ENCODE measurements around the gene UCP3. TPM values are rescaled to one million over a fixed set of nuclear protein-coding genes. Genes with fewer than 3 reads are reported as not detected.

Gene UCP3
- total RNA-seq, 1 experiment from 2014 or later, result 1.3 TPM

DNA sequence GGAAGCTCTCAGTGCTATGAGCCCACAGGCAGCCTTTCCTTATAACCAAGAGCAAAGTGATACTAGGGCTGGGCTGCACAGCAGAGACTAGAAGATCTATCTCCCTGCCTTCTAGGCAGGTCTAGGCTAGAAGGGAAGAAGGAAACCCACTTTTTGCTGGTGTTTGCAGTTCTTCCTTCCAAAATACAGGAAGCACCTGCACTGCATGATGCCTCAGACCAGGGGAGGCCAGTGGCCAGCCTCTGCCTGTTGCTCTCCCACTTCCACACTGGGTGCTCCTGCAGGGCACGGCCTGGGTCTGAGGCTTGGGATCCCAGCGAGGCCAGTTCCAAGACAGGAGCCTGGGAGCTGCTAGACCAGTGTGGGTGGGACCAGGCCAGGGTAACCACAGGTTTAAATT is 6.0 kb upstream of the UCP3 start:
- Histone ChIP-seq H3K9me2 (ENCODE audit: insufficient read depth) (no peaks in the 10 kb centered on the region), H3K9ac (ENCODE audit: low read length) (no peak overlapping the region), H3K4me3 (replicated peaks in 1 of 2; ENCODE audit: low read depth in 1 of 2, low read length in 2 of 2) (no peak overlapping the region), H3K36me3 (ENCODE audit: control insufficient read depth in 1 of 2, insufficient read depth in 2 of 2, low read length in 2 of 2) (no peaks in the 10 kb centered on the region; a peak in 1 of 4 replicates), H2AFZ (ENCODE audit: low read depth, low read length, poor library complexity, severe bottlenecking) (no peak overlapping the region), H3K79me2 (ENCODE audit: insufficient read depth, low read length) (no peaks in the 10 kb centered on the region), H3K27ac (ENCODE audit: low read depth, low read length) (no peak overlapping the region), H3K4me2 (ENCODE audit: low read length) (no peak overlapping the region), H3K27me3 (ENCODE audit: insufficient read depth, low read length) (no peaks in the 10 kb centered on the region), H3K4me1 (ENCODE audit: control insufficient read depth in 1 of 2, insufficient read depth in 2 of 2, low read length in 2 of 2) (no peaks in the 10 kb centered on the region), H4K20me1 (ENCODE audit: insufficient read depth) (no peaks in the 10 kb centered on the region), H3K9me3 (ENCODE audit: control insufficient read depth in 1 of 2, insufficient read depth in 1 of 2, low read depth in 1 of 2, low read length in 2 of 2) (no peaks in the 10 kb centered on the region)
- DNase-seq (ENCODE audit: low read depth, low spot score), result no peak
- ChIA-PET CTCF (no interaction called here), RAD21 (ENCODE audit: low non-redundant PET in 1 of 2, low total read pairs in 2 of 2, uncharacterized antibody in 2 of 2, unreplicated experiment in 2 of 2) (no interaction called here), POLR2A (no interaction called here)
- TF ChIP-seq SRF (IDR thresholded peaks at IDR 0.05; ENCODE audit: low read depth) (no peak), EZH2 (IDR thresholded peaks at IDR 0.05) (no peak), ZNF274 (IDR thresholded peaks at IDR 0.05; ENCODE audit: low read depth, low read length) (no peak), YY1 (IDR thresholded peaks at IDR 0.05; ENCODE audit: extremely low read depth, insufficient replicate concordance, low read depth, low read length) (no peak), EZH2phosphoT487 (IDR thresholded peaks at IDR 0.05; ENCODE audit: borderline replicate concordance) (no peak), SIN3A (IDR thresholded peaks at IDR 0.05; ENCODE audit: low read depth) (no peak), FOSL1 (IDR thresholded peaks at IDR 0.05; ENCODE audit: low read depth) (no peak), EGR1 (IDR thresholded peaks at IDR 0.05; ENCODE audit: low read depth) (no peak), CBX3 (IDR thresholded peaks at IDR 0.05; ENCODE audit: low read depth) (no peak)
- TF ChIP-seq, protein P1, sequence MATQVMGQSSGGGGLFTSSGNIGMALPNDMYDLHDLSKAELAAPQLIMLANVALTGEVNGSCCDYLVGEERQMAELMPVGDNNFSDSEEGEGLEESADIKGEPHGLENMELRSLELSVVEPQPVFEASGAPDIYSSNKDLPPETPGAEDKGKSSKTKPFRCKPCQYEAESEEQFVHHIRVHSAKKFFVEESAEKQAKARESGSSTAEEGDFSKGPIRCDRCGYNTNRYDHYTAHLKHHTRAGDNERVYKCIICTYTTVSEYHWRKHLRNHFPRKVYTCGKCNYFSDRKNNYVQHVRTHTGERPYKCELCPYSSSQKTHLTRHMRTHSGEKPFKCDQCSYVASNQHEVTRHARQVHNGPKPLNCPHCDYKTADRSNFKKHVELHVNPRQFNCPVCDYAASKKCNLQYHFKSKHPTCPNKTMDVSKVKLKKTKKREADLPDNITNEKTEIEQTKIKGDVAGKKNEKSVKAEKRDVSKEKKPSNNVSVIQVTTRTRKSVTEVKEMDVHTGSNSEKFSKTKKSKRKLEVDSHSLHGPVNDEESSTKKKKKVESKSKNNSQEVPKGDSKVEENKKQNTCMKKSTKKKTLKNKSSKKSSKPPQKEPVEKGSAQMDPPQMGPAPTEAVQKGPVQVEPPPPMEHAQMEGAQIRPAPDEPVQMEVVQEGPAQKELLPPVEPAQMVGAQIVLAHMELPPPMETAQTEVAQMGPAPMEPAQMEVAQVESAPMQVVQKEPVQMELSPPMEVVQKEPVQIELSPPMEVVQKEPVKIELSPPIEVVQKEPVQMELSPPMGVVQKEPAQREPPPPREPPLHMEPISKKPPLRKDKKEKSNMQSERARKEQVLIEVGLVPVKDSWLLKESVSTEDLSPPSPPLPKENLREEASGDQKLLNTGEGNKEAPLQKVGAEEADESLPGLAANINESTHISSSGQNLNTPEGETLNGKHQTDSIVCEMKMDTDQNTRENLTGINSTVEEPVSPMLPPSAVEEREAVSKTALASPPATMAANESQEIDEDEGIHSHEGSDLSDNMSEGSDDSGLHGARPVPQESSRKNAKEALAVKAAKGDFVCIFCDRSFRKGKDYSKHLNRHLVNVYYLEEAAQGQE (IDR thresholded peaks at IDR 0.05; ENCODE audit: low read depth), result no peak
- TF ChIP-seq, protein P2, sequence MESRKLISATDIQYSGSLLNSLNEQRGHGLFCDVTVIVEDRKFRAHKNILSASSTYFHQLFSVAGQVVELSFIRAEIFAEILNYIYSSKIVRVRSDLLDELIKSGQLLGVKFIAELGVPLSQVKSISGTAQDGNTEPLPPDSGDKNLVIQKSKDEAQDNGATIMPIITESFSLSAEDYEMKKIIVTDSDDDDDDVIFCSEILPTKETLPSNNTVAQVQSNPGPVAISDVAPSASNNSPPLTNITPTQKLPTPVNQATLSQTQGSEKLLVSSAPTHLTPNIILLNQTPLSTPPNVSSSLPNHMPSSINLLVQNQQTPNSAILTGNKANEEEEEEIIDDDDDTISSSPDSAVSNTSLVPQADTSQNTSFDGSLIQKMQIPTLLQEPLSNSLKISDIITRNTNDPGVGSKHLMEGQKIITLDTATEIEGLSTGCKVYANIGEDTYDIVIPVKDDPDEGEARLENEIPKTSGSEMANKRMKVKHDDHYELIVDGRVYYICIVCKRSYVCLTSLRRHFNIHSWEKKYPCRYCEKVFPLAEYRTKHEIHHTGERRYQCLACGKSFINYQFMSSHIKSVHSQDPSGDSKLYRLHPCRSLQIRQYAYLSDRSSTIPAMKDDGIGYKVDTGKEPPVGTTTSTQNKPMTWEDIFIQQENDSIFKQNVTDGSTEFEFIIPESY (IDR thresholded peaks at IDR 0.05; ENCODE audit: extremely low read depth, insufficient replicate concordance, low read length), result no peak
- no peak for ATAC-seq
- no TSS peak for BruUV-seq (replicated peaks)
- intact Hi-C loops (cut with micrococcal nuclease), result no loop called here

Data from HCT116 (cell line).